ENCODE results near the gene ZNF598.

- no peak for TF ChIP-seq EZH2 (IDR thresholded peaks at IDR 0.05)
- no peak for TF ChIP-seq POLR2AphosphoS5 (IDR thresholded peaks at IDR 0.05; ENCODE audit: borderline replicate concordance, low read depth, low read length)
Observed at GRCh38 chr16:2043667-2044451, 34.2 kb upstream of the ZNF598 start.

Measured in SK-N-MC (cell line).